GM12892 (cell line): Measurements from ENCODE around the gene NEURL1.

Experiments
- DNase-seq: peaks from one replicate; pipeline ENCODE4 v3.0.0; 2011; ENCODE audit not compliant: insufficient read length
- FAIRE-seq: peaks from 2 replicates; lab custom pipeline; 2011; peaks lifted over from hg19 to GRCh38; lab: Jason Lieb, UNC
- POLR2A ChIP-seq: IDR thresholded peaks from 2 replicates; pipeline ENCODE4 v1.6.1; 2011; ENCODE audit warnings: low read depth, low read length, control low read depth
- POLR2AphosphoS5 ChIP-seq: IDR thresholded peaks from 2 replicates; pipeline ENCODE4 v1.6.1; 2011; ENCODE audit warnings: low read depth, low read length, control low read depth
- TAF1 ChIP-seq: IDR thresholded peaks from 2 replicates; pipeline ENCODE4 v1.6.1; 2011; ENCODE audit warnings: low read depth, mild to moderate bottlenecking, control low read depth, low read length, borderline replicate concordance

The NEURL1 gene

DNA sequence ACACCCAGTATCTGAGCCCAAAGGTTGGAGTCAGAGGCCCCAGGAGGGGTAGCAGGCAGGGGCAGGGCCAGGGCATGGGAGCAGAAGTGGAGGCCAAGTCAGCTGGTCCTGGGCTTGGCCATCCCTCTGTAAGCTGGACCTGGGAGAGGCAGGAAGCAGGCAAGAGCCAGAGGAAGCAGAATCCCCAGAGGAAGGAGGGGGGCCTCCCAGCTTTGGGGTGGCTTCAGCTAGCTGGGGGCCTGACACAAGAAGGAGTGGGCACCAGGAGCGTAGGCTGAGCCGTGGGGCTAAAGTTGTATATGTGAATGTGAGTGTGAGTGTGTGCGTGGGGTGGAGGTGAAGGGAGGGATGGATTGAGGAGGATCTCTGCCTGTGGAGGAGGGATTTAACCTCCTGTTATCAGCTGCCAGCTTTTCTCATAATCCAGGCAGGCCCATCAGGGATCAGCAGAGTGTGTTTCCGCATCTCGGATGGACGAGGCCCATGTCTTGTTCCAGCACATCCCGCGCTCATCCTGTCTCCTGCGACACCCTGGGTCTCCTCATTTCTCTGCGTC is 54.0 kb downstream of the NEURL1 start:
- DNase-seq: no peak
- TF ChIP-seq POLR2A (no peak), POLR2AphosphoS5 (no peak), TAF1 (no peak)
- no peak for FAIRE-seq

GRCh38 chr10:103548006-103548405 is 54.5 kb downstream of the NEURL1 start:
- FAIRE-seq (no peak), DNase-seq (no peak)
- TF ChIP-seq POLR2AphosphoS5: no peak
- no peak for TF ChIP-seq TAF1
- TF ChIP-seq POLR2A: no peak

DNA sequence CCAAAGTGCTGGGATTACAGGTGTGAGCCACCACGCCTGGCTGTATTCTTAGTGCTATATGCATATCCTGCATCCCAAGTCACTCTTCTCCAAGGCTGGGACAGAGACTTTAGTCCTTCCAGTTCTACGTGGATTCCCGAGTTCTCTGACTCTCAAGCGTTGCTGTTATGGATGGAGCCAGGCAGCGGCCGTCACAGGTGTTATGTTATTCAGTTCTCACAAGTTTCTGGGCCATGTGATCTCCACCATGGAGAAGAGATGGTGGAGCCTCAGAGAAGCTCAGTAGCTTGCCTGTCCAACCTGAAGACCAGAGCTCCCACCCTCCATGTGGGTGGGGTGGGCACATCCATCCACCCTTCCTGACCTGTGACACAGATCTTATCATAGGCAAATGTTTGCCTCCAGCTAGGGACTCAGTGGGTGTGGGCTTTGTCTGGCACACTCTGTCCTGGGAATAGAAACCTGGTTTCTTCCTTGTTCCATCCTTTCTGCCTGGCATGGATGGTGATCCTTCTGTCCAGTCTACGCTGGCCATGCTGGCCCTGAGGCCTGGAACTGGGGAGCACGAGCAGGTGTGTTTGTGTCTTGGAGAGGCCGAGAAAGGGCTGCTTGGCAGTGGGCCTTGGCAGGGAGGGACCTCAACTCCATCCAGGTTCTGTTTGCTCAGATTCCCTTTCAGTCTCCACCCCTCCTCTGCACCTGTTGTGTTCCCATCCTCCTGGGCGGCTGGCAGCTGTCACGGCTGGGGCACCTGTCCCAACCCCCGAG is 55.3 kb downstream of the NEURL1 start:
- TF ChIP-seq POLR2A (no peak), TAF1 (no peak), POLR2AphosphoS5 (no peak)
- FAIRE-seq (no peak), DNase-seq (no peak)

- no peak for TF ChIP-seq TAF1
- no peak for TF ChIP-seq POLR2A
- no peak for TF ChIP-seq POLR2AphosphoS5
- FAIRE-seq (no peak), DNase-seq (no peak)
Observed at GRCh38 chr10:103549349-103549685, 55.8 kb downstream of the NEURL1 start.

- DNase-seq (peak; percentile 0), FAIRE-seq (no peak)
- no peak for TF ChIP-seq TAF1
- TF ChIP-seq POLR2AphosphoS5: no peak
- no peak for TF ChIP-seq POLR2A
Observed at GRCh38 chr10:103550229-103550628, 56.7 kb downstream of the NEURL1 start.

- no peak for FAIRE-seq
- TF ChIP-seq TAF1 (no peak), POLR2A (no peak), POLR2AphosphoS5 (no peak)
- DNase-seq: no peak
Observed at GRCh38 chr10:103551619-103552602, 58.4 kb downstream of the NEURL1 start.

DNA sequence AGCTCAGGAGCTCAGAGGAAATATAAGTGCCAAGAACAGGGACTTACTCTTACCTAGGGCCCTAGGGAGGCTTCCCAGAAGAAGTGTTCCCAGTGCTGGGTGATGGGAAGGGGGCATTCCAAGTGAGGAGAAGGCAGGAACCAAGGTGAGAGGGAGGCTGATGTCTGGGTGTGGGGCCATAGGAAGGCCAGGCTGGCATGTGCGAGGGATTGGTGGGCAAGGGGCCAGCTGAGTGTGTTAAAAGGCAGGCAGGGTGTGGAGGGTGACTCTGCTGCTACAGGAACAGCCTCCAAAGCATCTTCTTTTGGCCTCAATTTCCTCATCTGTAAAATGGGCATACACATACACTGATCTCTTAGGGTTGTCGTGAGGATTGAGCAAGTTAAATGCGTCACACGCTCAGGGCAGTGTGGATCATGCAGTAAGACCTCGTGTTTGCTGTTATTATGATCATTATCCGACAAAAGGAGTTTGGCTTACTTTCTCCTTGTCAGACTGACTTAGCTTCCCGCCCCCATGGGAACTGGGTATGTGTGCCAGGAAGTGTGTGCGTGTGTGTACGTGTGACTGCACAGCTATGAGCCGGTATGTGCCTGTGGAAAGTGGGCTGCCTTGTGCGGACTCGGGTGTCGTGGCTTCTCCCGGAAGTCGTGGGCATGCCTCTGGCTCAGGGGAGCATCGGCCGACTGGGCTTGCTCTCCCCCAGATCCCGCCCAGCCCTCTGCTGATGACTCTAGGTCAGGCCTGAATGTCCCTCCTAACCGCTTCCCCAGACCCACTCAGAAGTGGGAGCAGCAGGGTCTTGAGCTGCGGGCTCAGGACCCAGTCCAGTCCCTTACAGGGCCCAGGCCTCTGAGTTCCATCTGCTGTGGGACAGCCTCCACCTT is 59.6 kb downstream of the NEURL1 start:
- TF ChIP-seq POLR2AphosphoS5 (no peak), TAF1 (no peak), POLR2A (no peak)
- DNase-seq: no peak
- no peak for FAIRE-seq

GRCh38 chr10:103553743-103554487 is 60.4 kb downstream of the NEURL1 start:
- TF ChIP-seq POLR2A: no peak
- no peak for TF ChIP-seq POLR2AphosphoS5
- TF ChIP-seq TAF1: no peak
- DNase-seq: no peak
- FAIRE-seq: no peak

DNA sequence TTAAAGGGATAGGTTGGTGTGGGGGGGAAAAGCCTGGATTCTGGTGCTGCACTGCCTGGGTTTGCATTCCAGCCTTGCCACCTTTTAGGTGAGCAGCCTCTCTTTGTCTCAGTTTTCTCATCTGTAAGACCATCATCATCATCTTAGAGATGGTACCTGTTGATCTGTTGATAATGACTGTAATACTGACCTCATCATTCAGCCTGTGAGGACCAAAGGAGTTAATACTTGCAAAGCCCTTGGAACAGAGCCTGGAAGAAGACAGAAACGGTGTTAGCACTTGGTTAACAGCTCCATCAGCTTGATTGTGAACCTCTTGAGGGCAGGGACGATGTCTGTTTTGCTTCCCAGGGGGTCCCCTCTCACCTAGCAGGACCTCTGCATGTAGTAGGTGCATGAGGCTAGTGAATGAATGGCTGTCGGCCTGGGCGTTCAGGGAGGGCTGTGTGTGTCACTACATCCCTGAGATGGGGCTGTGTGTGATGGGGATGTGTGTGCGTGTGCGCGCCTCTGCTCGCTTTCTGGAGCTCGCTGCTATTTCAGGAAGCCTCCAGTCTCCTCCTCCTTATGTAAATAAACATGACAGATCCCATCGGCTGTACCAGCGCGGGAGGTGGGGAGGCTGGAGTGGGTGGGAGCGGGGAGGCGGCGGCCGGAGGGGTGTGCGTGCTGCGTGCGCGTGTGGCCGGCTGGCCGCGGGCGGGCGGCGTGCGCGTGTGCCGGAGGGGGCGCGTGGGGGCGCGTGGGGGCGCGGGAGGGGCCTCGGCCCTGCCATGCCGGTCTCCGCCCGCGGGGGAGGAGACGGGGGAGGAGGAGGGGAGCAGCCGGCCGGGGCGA is 61.2 kb downstream of the NEURL1 start:
- DNase-seq: no peak
- TF ChIP-seq POLR2AphosphoS5: no peak
- no peak for TF ChIP-seq POLR2A
- no peak for FAIRE-seq
